CD4-positive, alpha-beta T cell (primary cell): ENCODE data around the gene CD7. TPM values are rescaled to one million over a fixed set of nuclear protein-coding genes. Genes with fewer than 3 reads are reported as not detected.

Experiments
- ATAC-seq: fragments of 200-7000 bp; cut with Tn5 transposase; one replicate; pipeline ENCODE4 v1.10.0; 2022; ENCODE audit warnings: mild to moderate bottlenecking; ENCODE audit not compliant: poor library complexity
- CTCF ChIA-PET: fragments of 350-600 bp; sonication (Branson Sonifier 250); formaldehyde crosslinking; loops from one replicate; lab custom pipeline; 2021; ENCODE audit warnings: antibody characterized with exemption, inconsistent platforms; lab: Charles Lee
- POLR2A ChIA-PET: fragments of 350-600 bp; sonication (Branson Sonifier 250); formaldehyde crosslinking; loops from one replicate; lab custom pipeline; 2021; ENCODE audit warnings: antibody characterized with exemption, inconsistent platforms; lab: Charles Lee
- DNase-seq, 14 experiments: peaks; one replicate each; pipeline ENCODE4 v3.0.0-alpha.2; 2013 to 2020; ENCODE audit warnings: mixed read lengths in 2 of 14
- H3K27ac ChIP-seq, 2 donors: one replicate each; pipeline versions ENCODE4 v1.5.1 to v1.7.0; 2013; ENCODE audit warnings: low read length in 2 of 2, low read depth in 1 of 2, mild to moderate bottlenecking in 1 of 2
- H3K27me3 ChIP-seq, 2 experiments: 1 replicate in 1 of 2; 2 replicates in 1 of 2; pipeline versions ENCODE4 v1.6.1 to v1.7.0; 2013; ENCODE audit warnings: low read length in 2 of 2, control low read depth in 1 of 2, mild to moderate bottlenecking in 1 of 2, moderate library complexity in 1 of 2; ENCODE audit not compliant: insufficient read depth in 2 of 2, control insufficient read depth in 1 of 2
- H3K36me3 ChIP-seq: one replicate; pipeline ENCODE4 v1.6.1; 2013; ENCODE audit warnings: low read length, control low read depth; ENCODE audit not compliant: insufficient read depth
- H3K4me1 ChIP-seq: one replicate; pipeline ENCODE4 v1.6.1; 2013; ENCODE audit warnings: low read length, control low read depth; ENCODE audit not compliant: insufficient read depth
- H3K4me3 ChIP-seq: one replicate; pipeline ENCODE4 v1.5.1; 2013; ENCODE audit warnings: mild to moderate bottlenecking, low read length, moderate library complexity
- H3K9me3 ChIP-seq, 2 experiments: 1 replicate in 1 of 2; 2 replicates in 1 of 2; pipeline versions ENCODE4 v1.6.1 to v1.7.0; 2013; ENCODE audit warnings: low read length in 2 of 2, mild to moderate bottlenecking in 2 of 2, control low read depth in 1 of 2, moderate library complexity in 1 of 2; ENCODE audit not compliant: control insufficient read depth in 1 of 2, insufficient read depth in 1 of 2
- H3K27ac Mint-ChIP-seq: one replicate; pipeline ENCODE4 v1.8.0; 2020; ENCODE audit warnings: mixed read lengths
- H3K27me3 Mint-ChIP-seq: one replicate; pipeline ENCODE4 v1.8.0; 2021; ENCODE audit warnings: mixed read lengths
- H3K36me3 Mint-ChIP-seq: one replicate; pipeline ENCODE4 v1.8.0; 2021; ENCODE audit warnings: low read depth, mixed read lengths
- H3K4me1 Mint-ChIP-seq: one replicate; pipeline ENCODE4 v1.8.0; 2021; ENCODE audit warnings: low read depth, mixed read lengths
- H3K4me3 Mint-ChIP-seq: one replicate; pipeline ENCODE4 v1.8.0; 2020; ENCODE audit warnings: mild to moderate bottlenecking, mixed read lengths
- H3K9me3 Mint-ChIP-seq: one replicate; pipeline ENCODE4 v1.8.0; 2020; ENCODE audit warnings: mixed read lengths
- intact Hi-C, 2 experiments: fragments of 100-400 bp; cut with DNase I in 1 of 2; cut with micrococcal nuclease in 1 of 2; formaldehyde crosslinking; loops; one replicate each; pipeline versions ENCODE4 v1.15.1 to v1.9.0; 2023 to 2025; cut with DNase I, micrococcal nuclease
- total RNA-seq, 174 experiments: library from RNA in 2 of 174; stranded (reverse) in 2 of 174; gene quantifications; one replicate each; pipeline ENCODE4 v1.2.3 and lab custom pipeline; 2021 to 2026
- TF ChIP-seq, protein P1 (sequence below): fragments of 200-600 bp; IDR thresholded peaks from one replicate; pipeline ENCODE4 v1.8.0; 2022; ENCODE audit warnings: antibody characterized with exemption, mild to moderate bottlenecking

Gene CD7
- total RNA-seq, 2 experiments from 2014 or later = 225 to 234 TPM

DNA sequence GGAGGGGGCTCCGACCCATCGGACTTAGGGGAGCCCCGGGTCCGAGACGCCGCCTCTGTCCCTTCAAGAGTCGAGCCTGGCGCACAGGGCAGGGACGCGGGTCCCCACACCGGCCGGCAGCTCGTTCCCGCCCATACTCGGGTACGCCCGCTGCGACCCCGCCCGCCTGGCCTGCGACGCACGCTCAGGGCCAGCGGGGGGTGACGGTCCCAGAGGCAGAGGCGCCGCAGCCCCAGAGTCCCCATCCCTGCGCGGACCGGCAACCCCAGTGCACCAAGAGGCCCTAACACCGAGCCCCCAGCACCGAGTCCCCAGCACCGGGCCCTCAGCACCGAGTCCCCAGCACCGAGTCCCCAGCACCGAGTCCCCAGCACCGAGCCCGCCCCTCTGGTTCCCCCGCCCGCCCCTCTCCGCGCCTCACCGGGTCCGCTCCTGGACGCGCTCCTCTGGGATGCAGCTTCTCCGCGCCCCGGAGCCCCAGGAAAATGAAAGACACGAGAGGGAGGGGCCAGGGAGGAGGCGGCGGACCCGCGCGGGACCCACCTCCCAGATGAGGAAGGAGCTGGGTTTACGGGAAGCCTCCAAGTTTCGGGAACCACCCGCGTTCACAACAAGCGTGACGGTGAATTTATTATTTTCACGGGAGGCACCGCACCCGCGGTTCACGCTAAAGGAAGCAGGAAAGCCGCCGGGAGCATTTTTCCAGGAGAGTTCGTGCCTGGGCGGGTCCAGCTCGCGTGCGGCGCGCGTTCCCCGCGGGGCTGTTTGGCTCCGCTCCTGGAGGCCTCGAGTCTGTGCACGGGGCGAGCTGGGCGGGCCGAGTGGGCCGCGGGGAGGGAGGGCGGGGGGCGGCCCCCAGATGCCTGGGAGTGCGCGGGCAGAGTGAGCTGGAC lies 16.1 kb upstream of the CD7 start, which contains the start of gene SECTM1:
TSS of gene SECTM1 (minus strand) at position 488 of the 893 bp plus-strand sequence. CDS start 6,526 bp downstream, outside the sequence.
- Mint-ChIP-seq H3K36me3 (no peaks in the 10 kb centered on the region), H3K9me3 (no peaks in the 10 kb centered on the region), H3K27me3 (peaks cover 4% of the 10 kb centered on the region), H3K4me3 (peak within 1 kb of the TSS; percentile 99), H3K4me1 (peaks cover 13% of the 10 kb centered on the region), H3K27ac (peak within 1 kb of the TSS; percentile 70)
- H3K27me3 ChIP-seq = peaks cover 0 to 8% of the 10 kb centered on the region in 2 experiments
- intact Hi-C loops = no loop called here
- H3K36me3 ChIP-seq = no peaks in the 10 kb centered on the region
- peaks cover 0 to 5% of the 10 kb centered on the region in 2 experiments for H3K9me3 ChIP-seq
- POLR2A ChIA-PET = interaction anchor here (0.7 to 3.1 kb wide), 10 partner anchors 17 to 132 kb away, joined by 3 to 33 read pairs (median 5); partner anchors contain the start of gene CD7
- DNase-seq (peak in 5 of 14 experiments; percentile 16 to 53 (median 31)), ATAC-seq (peak; percentile 48)
- peak within 1 kb of the TSS; percentile 71 for H3K4me3 ChIP-seq
- CTCF ChIA-PET = interaction anchor here (1.3 kb wide), 1 partner anchor 12 kb away, joined by 3 read pairs; no protein-coding TSS in a partner anchor
- no peak within 1 kb of the TSS for H3K27ac ChIP-seq
- TF ChIP-seq, protein P1, sequence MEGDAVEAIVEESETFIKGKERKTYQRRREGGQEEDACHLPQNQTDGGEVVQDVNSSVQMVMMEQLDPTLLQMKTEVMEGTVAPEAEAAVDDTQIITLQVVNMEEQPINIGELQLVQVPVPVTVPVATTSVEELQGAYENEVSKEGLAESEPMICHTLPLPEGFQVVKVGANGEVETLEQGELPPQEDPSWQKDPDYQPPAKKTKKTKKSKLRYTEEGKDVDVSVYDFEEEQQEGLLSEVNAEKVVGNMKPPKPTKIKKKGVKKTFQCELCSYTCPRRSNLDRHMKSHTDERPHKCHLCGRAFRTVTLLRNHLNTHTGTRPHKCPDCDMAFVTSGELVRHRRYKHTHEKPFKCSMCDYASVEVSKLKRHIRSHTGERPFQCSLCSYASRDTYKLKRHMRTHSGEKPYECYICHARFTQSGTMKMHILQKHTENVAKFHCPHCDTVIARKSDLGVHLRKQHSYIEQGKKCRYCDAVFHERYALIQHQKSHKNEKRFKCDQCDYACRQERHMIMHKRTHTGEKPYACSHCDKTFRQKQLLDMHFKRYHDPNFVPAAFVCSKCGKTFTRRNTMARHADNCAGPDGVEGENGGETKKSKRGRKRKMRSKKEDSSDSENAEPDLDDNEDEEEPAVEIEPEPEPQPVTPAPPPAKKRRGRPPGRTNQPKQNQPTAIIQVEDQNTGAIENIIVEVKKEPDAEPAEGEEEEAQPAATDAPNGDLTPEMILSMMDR = no peak
- peaks cover 39% of the 10 kb centered on the region for H3K4me1 ChIP-seq

DNA sequence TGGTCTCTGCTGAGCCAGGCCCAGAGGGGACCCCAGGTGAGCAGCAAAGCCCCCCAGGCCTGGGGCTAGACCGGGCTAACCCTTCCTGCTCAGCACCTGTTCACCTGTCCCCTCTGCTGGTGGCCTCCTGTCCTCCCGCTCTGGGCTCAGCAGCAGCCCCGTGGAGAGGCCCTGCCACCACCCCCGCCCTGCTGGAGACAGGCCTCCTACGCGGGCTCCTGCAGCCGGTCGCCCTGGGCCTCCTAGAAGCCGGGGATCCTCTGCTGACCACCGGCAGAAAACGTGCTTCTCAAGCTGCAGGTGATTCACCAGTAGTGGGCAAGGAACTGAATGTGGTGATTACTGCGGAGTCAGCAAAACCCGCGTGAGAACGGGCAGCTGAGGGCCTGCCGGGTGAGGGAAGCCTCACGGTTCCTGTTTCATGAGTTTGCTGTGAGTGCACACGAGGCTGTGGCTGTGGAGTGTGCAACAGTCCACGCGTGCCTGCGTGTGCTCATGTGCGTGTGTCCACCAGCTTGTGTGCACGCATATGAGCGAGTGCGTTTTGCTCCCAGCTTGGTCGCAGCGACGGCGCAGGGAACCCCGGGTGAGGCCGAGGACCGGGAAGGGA lies 15.4 kb upstream of the CD7 start:
- H3K4me1 Mint-ChIP-seq = peaks cover 13% of the 10 kb centered on the region
- CTCF ChIA-PET = interaction anchor here (1.3 kb wide), 1 partner anchor 12 kb away, joined by 3 read pairs; no protein-coding TSS in a partner anchor
- peaks cover 0 to 5% of the 10 kb centered on the region in 2 experiments for H3K9me3 ChIP-seq
- H3K9me3 Mint-ChIP-seq = no peaks in the 10 kb centered on the region
- no peaks in the 10 kb centered on the region for H3K36me3 Mint-ChIP-seq
- H3K4me3 Mint-ChIP-seq = peak overlapping the region; percentile 93
- peaks cover 0 to 8% of the 10 kb centered on the region in 2 experiments for H3K27me3 ChIP-seq
- peak in 6 of 14 experiments; percentile 20 to 77 (median 40) for DNase-seq
- H3K4me3 ChIP-seq = peak overlapping the region; percentile 63
- H3K36me3 ChIP-seq = no peaks in the 10 kb centered on the region
- TF ChIP-seq, protein P1 = no peak
- H3K27ac ChIP-seq = no peak overlapping the region
- intact Hi-C loops = no loop called here
- peak overlapping the region; percentile 57 for H3K27ac Mint-ChIP-seq
- peaks cover 4% of the 10 kb centered on the region for H3K27me3 Mint-ChIP-seq
- POLR2A ChIA-PET = interaction anchor here (0.7 to 3.1 kb wide), 8 partner anchors 16 to 101 kb away, joined by 3 to 33 read pairs (median 9); partner anchors contain the start of gene CD7
- peak; percentile 57 for ATAC-seq
- peaks cover 39% of the 10 kb centered on the region for H3K4me1 ChIP-seq

DNA sequence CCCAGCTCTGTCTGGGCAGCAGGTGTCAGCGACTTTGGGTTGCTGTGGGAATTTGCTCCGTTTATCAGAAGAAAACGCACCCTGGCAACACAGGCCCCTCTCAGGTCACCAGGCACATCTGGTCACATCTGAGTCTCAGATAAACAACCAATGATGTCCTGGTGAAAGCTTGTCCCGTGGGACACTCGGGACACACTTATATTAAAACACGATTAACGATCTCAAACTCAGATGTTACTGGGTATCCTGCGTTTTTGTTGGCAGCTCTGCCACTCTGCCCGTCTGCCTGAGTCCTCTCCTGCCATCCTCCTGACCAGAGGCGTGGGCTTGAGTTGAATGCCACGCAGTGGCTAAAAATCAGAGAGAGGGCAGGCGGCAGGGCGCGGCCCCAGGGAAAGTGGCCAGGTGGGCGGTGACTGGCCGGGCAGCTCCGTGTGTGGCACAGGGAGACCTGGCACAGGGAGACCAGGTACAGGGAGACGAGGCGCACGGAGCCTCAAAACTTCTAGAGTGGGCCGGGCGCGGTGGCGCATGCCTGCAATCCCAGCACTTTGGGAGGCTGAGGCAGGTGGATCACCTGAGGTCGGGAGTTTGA lies 14.0 kb upstream of the CD7 start:
- Histone ChIP-seq H3K27ac (no peak overlapping the region), H3K4me1 (peaks cover 39% of the 10 kb centered on the region), H3K9me3 (peaks cover 0 to 5% of the 10 kb centered on the region in 2 experiments), H3K4me3 (no peak overlapping the region), H3K36me3 (no peaks in the 10 kb centered on the region), H3K27me3 (peaks cover 0 to 8% of the 10 kb centered on the region in 2 experiments)
- ChIA-PET POLR2A (interaction anchor here (0.5 kb wide), 1 partner anchor 301 kb away, joined by 3 read pairs; no protein-coding TSS in a partner anchor), CTCF (interaction anchor here (0.9 kb wide), 1 partner anchor 31 kb away, joined by 3 read pairs; no protein-coding TSS in a partner anchor)
- no peak for DNase-seq
- no peak overlapping the region for H3K27ac Mint-ChIP-seq
- H3K9me3 Mint-ChIP-seq = no peaks in the 10 kb centered on the region
- H3K4me3 Mint-ChIP-seq = peak overlapping the region; percentile 38
- intact Hi-C loops = no loop called here
- TF ChIP-seq, protein P1 = no peak
- H3K27me3 Mint-ChIP-seq = peaks cover 4% of the 10 kb centered on the region
- ATAC-seq = no peak
- H3K36me3 Mint-ChIP-seq = no peaks in the 10 kb centered on the region
- peaks cover 13% of the 10 kb centered on the region for H3K4me1 Mint-ChIP-seq
